Fibroblast of peridontal ligament (primary cell): ENCODE data around the gene PADI3.
A peak's percentile ranks its signal among the peaks of the same experiment; 100 is the strongest.

Source experiments
- DNase-seq: peaks from one replicate; pipeline ENCODE4 v3.0.0-alpha.2; 2010; ENCODE audit errors: extremely low read depth

The PADI3 gene

GRCh38 chr1:17248781-17249180 is at the start of gene PADI3:
Gene PADI3 (plus strand): TSS chr1:17249098. CDS start chr1:17249138, 40 bp downstream.
- no peak for DNase-seq

DNA sequence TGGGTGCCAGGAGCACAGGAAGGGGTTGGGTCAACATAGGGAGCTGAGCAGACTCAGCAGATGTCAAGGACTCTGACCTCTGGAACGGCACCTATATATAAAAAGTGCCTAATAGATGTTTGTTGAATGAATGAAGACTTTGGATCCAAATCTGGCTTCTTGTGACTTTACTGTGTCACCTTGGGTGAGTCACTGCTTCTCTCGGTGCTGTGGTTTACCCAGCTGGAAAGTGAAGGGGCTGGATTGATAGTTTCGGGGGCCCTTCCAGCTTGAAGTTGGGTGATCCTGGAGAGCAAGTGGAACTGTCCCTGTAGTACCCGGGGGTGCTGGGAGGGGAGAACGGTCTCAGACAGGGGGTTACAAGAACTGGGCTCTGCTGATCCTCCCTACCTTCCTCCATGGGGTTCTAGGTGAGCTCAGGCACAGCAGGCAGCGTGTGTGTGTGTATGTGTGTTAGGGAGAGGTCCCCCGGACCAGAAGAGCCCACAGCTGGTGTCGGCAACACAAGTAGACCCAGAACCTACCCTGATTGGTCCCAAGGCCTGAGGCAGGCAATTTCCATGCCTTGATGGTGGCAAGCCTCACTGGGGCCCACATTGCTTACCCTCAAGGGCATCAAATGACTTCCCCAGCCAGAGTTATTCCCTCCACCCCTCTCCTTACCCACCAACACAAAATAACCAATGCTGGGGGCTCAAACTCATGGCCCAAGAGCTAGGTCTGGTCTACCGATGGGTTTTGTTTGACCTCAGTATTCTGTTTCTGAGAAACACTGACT is 49.4 kb upstream of the PADI3 start:
- no peak for DNase-seq

DNA sequence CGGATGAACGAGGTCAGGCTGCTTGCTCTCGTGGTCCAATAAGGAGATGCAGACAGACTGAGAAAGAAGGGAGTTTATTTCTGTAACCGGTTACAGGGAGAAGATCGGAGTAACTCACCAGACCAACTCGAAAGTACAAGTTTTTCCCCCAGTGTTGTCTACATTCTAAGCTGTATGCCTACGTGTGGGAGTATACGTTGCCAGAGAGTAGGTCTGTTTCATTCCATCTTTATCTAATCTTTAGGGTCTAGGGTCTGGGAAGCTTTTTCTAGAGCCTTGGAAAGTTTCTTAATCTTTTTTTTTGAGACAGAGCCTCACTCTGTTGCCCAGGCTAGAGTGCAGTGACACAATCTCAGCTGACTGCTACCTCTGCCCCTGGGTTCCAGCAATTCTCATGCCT is 48.7 kb upstream of the PADI3 start:
- DNase-seq = no peak

DNA sequence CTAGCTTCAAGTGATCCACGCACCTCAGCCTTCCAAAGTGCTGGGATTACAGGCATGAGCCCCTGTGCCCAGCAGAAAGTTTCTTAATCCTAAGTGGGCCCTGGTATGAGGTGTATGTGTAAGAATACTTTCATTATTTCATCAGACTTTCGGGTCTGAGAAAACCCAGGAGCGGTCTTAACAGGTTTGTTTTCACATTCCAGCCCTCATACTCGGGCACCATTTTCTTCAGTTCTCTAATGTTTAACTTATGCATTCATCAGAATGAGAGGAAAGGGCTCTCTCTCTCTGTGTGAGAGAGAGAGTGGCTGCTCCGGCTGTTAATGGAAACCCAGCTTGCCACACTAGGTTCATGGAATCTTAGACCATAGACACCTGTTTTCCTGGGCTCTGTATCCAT is 48.1 kb upstream of the PADI3 start:
- no peak for DNase-seq

GRCh38 chr1:17201201-17202021 is 47.5 kb upstream of the PADI3 start:
- DNase-seq = no peak

DNA sequence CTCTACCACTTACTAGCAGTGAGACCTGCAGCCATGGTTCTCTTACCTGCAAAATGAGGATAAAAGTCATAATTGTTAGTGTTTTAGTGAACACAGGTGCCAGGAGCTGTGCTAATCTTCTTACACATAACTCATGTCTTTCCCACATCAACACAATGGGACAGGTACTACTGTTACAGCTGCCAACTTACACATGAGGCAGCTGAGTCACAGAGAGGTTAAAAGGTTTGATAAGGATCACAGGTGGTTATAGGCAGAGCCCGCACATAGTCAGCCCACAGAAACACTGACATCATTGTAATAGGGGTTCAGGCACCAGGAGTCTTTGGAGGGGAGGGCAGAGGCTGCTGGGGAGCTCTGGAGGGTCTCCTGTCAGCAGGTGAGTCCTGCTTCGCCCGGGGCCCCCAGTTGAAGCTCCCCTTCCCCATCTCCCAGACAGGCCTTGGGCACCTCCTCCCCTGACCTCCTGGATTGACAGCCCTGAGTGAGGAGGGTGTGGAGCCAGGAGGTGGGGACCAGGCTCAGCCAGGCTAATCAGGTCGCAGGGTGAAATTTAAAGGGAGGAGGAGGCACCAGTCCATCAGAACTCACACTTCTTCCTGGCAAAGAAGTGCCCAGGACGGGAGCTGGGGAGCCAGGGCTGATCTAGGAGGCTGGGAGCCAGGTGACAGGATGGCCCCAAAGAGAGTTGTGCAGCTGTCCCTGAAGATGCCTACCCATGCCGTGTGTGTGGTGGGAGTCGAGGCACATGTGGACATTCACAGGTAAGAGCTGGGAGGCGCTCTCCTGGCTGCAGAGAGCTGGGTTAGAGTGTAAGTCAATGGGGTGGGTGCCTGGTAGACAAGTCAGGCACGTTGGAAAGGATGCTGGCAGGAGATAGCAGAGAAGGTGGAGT is 44.1 kb upstream of the PADI3 start, which contains the start of gene PADI1:
Gene PADI1, plus strand, starts transcription at position 583 of the 895 bp plus-strand sequence. Its CDS starts 90 bp downstream, at position 673.
- DNase-seq = no peak

- DNase-seq = no peak
Measured at GRCh38 chr1:17205652-17206051, 43.2 kb upstream of the PADI3 start.

DNA sequence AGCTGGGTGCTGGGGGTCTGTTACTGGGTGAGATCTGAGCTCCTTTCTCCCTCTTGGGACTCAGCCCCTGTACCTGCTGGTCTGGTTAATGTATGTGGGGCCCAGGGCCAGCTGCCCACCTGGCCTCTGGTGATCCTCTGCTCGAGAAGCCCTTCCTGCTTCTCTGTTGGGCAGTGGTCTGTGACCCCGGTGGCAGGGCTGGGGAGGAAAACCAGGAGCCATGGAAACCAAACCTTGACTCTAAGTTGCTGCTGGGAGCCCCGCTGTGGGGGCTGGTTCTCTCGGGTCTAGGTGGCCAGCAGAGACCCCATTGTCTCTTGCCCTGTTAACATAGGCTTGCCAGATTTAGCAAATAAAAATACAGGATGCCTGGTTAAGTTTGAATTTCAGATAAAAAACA is 42.7 kb upstream of the PADI3 start:
- no peak for DNase-seq

DNA sequence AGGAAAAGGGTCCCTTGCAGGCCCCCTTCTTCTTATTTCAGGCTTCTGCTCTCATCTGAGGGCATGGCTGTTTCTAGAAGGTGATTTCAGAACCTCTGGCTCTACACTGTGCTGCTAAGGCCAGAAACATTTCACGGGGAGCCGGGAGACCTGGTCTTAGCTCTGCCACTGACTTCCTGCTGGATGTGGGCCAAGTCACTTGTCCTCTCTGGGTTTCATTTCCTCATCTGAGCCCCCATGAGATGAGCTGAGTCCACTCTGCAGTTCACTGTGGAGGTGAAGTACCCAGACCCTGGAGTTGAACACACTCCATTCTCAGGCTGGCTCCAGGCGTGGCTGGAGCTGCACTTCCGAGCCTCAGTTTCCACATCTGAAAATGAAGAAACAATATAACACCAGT is 41.9 kb upstream of the PADI3 start:
- DNase-seq = no peak

- DNase-seq = no peak
Measured at GRCh38 chr1:17207540-17207939, 41.4 kb upstream of the PADI3 start.

DNA sequence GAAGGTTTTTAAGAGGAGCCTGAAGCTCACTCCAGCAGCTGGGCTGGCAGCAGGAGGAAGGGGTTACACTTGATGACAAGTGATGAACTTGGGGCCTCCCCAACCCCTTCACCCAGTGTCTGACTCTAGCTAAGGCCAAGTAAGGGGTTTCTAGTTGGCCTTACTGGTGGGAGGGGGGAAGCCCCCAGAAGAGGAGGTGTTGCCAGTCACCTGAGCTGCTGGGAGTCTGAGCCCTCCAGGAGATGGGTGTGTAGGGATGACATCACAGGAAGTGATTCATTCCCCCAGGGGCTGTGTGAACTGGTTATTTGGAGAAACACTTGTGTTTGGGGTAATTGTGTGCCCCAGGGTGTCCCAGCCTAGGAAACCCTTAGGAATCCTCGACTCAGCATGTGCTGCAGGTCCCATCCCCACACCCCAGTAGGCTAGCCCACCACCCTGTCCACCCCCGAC is 40.9 kb upstream of the PADI3 start:
- DNase-seq = peak; percentile 43

DNA sequence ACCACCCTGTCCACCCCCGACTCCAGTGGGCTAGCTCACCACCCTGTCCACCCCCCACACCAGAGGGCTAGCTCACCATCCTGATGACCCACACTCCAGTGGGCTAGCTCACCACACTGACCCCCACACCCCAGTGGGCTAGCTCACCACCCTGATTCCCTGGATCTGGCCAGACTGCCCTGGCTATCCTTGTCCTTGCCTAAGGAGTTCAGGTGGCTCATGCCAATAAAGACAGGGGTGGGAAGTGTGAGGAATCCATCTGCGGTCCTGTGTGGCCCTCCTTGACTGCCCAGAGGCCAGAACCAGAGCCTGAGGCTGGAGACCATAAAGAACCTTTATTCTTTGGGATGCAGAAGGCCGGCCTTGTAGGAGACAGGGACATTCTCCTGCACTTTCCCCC is 40.4 kb upstream of the PADI3 start:
- DNase-seq = no peak

DNA sequence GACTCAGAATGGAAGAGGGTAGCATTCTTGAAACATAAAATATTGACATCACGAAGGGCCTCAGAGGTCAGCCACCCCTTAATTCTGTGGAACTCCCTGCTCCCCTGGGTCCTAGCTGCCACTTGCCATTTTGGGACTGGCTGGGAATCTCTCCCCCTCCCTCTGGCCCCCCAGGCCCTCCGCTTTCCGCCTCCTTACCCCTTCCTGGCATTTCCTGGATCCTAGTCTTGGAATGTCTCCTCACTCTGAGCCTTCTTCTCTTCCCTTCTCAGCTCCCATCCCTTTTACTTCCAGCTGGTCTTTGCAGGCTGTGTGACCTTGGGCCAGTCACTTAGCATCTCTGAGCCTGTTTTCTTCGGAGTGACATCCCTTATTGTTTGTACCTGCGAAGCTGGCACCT is 39.5 kb upstream of the PADI3 start:
- DNase-seq = no peak

DNA sequence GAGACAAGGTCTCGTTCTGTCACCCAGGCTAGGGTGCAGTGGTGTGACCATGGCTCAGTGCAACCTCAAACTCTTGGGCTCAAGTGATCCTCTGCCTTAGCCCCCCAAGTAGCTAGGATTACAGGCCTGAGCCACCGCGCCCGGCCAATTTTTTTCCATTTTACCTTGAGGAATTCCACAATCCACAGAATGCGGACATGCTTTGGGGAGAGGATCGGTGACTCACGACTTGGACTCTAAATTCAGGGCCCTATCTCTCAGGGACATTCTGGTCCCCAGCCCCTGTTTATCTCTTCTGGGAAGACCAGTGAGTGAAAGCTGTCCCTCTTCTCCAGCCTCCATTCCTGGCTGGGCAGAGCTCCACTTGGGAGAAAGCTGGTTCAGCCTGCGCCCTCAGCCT is 38.7 kb upstream of the PADI3 start:
- no peak for DNase-seq

- DNase-seq = no peak
Measured at GRCh38 chr1:17211377-17211776, 37.5 kb upstream of the PADI3 start.

- no peak for DNase-seq
Measured at GRCh38 chr1:17212009-17212408, 36.9 kb upstream of the PADI3 start.

DNA sequence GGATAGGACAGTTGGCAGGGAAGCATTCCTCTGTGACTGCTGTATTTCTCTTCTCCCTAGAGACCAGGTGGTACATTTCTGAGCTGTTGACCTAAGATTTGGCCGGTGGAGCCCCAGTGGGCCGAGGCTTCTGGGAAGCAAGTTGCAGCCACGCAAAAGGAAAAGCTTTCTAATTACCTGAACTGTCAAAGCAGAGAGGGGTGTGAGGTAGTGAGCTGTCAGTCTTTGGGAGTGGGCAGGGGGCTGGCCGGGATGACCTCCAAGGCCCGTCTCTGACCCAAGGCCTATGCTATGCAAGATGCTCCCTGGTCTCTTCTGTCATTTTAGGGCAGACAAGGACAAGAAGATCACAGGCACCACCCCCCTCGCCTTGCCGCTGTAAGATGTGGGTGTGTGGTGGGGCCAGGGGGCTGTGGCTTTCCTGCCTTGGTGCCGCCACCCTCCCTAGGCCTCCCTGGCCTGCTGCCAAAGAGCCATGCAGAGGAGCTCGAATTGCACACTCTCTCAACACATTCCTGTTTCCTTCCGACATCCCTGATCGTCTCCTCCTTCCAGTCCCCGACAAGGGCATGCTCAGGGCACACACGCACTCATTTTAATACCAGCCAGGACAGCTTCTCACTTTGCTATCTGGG is 36.3 kb upstream of the PADI3 start:
- peak; percentile 71 for DNase-seq

DNA sequence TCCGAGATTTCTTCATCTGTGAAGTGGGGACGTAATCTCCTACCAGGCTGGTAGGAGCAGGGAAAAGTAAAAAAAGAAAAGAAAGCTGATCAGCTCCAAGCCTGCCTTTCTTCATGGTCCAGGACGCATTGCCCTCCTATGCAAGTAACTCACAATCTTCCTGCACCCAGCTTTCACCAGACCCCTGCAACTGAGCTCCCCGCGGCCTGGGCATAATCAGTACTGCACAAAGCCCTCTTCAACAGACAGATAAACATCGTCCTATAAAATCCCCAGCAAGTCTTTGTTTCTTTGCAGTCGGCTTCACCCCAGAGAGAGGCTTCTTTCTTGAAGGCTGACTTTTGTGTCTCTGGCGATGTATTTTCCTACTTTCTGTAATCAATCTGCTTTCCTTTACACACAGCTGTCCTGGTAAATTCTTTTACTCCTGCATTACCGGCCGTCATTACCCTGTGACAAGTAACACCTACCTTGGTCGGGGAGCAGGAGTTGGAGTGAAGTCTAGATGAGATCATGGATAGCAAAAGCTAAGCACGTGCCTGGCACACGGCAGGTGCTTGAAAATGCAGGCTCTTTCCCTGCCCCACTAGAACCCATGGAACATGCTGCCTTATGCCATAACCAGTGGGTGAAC is 35.6 kb upstream of the PADI3 start:
- DNase-seq = no peak

GRCh38 chr1:17213782-17214148 is 35.1 kb upstream of the PADI3 start:
- no peak for DNase-seq

DNA sequence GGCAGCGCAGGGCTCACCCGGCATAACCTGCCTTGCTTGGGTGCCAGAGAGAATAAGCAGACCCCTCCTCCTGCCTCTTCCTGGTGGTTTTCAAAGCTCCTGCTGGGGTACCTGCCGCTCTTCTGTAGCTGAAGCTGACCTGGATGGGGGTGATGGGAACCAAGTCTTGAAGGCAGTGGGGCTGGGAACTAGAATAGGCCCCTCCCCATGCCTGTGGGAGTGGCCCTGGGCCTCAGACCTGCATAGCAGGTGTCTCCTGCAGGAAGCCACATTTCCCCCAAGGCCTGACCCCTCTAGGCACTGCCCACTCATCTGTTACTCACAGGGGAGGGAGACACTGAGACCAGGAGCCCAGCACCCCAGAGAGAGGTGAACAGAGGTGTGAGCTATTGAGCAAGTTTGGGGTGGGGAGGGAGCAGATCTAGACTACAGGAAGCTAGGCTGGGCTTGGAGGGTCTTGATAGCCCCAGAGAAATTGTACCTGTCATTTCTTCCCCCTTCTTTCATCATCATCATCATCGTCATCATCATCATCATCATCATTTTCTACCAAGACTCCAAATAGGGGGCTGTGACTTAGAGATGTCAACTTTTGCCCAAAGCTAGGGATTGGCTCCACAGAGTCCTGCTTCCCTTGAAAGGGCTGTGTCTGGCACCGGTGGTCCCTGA is 33.9 kb upstream of the PADI3 start:
- no peak for DNase-seq

- DNase-seq = no peak
Measured at GRCh38 chr1:17215545-17215890, 33.4 kb upstream of the PADI3 start.
